ENCODE results near the gene NFIC. TPM values are rescaled to one million over a fixed set of nuclear protein-coding genes. Genes with fewer than 3 reads are reported as not detected.

The NFIC gene
- total RNA-seq, 1 experiment from 2014 or later = 5.8 TPM

DNA sequence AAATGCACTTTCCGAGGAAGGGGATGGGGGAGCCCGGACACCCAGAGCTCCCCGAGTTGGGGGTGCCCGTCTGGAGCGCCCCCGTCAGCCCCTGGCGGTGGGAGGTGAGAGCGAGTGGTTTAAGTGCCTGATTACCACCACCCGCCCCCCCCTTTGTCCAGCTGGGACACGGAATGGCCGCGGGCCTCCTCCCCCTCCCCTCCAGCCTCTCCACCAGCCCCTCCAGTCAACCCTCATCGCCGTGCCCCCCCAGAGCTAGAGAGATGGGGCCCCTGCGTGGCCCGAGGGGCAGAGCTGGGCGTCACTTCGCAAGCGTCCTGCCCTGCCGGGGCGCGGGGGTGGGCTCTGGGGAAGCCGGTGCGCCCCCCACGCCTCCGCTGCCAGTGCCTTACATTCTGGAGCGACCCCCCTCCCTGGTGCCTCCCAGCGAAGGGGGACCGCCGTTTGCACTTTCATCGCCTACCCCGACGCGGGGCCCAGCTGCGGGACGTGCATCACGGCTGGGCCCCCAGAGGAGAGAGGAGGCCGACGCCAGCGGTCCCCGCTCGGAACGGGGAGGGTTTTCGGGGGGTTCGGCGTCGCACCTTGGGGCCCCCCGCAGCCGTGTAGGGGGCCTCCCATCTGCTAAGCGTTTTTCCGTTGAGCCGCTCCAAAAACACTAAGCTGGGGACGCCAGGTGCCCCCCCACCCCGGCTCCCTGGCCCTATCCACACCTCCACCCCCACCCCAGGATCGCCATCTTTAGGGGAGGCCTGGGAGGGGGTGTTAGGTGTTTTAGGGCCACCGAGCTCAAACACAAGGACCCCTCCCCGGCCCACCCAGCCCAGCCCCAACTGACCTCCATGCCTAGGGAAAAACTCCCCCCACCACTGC lies 97.6 kb downstream of the NFIC start:
- in situ Hi-C loops (cut with HindIII; ENCODE audit: low pct_unique_long_range_greater_than_20kb, low sequenced_read_pairs) = no loop called here

DNA sequence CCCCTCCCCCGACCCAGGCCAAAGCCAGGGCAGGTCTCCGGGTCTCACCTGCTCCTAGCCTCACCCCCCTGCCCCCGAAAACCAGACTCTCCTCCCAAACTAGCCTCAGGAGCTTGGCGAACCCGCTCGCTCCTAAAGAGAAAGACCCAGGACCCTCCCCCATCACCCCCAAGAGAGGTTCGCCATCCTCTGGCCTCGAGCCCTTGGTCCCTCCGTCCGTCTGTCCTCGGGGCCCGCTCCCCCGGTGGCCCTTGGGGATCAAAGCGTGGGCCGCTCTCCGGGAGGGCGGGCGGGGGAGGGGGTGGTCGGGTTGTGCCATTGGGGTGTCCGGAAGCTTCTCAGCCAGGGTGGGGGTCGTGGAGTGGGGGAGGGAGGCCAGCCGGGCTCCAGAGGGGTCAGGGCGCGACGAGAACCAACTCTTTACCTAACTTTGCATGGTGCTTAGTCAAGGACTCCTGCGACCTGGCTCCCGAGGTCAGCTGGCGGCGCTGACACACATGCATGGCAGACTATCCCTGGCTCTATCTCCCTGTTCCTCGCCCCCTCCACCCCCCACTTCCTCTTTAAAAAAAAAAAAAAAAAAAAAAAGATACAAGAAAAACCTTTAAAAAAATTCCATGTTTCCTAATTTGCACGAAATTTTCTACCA lies 98.3 kb downstream of the NFIC start:
- in situ Hi-C loops (cut with HindIII; ENCODE audit: low pct_unique_long_range_greater_than_20kb, low sequenced_read_pairs) = no loop called here
- DNase-seq (ENCODE audit: low read depth, low spot score) = no peak

More for the DNA sequence above, 97.6 kb downstream of the NFIC start:
- no peak for DNase-seq (ENCODE audit: low read depth, low spot score)

DNA sequence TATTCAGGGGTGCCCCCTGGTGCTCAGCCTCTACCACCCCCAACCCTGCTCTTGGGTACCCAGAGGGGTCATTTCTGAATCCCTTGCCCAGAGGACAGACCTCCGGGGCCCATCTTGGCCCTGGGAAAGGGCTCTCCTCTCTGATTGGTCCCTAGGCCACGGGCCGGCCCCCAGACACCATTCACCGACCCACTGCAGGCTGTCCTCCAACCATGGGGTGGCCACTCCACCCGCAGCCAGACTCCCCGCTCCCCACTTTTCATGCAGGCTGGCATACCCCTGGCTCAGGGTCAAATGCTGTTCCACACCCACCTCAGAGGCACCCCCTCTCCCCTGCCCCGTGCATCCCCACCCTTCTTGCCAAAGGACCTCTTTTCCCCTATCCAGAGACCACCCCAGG lies 99.2 kb downstream of the NFIC start:
- in situ Hi-C loops (cut with HindIII; ENCODE audit: low pct_unique_long_range_greater_than_20kb, low sequenced_read_pairs) = no loop called here
- DNase-seq (ENCODE audit: low read depth, low spot score) = no peak

DNA sequence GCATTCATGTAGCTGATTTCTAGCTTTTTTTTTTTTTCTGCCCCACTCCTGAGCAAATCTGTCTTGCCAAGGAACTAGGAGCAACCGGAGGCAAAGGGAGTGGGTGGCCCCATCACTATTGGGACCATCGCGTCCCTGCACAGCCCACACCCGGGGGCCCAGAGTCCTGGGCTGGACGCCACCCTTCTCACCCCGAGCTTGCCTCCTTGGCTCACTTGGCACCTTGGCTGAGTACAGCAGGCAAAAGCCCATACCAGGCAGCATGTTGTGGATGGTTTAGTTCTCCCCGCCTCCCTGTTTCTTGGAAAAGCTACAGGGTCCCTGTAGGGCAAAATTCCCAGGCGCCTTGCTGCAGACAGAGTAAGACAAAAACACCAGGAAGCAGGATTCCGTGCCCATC lies 100.3 kb downstream of the NFIC start:
- DNase-seq (ENCODE audit: low read depth, low spot score) = no peak
- in situ Hi-C loops (cut with HindIII; ENCODE audit: low pct_unique_long_range_greater_than_20kb, low sequenced_read_pairs) = no loop called here

DNA sequence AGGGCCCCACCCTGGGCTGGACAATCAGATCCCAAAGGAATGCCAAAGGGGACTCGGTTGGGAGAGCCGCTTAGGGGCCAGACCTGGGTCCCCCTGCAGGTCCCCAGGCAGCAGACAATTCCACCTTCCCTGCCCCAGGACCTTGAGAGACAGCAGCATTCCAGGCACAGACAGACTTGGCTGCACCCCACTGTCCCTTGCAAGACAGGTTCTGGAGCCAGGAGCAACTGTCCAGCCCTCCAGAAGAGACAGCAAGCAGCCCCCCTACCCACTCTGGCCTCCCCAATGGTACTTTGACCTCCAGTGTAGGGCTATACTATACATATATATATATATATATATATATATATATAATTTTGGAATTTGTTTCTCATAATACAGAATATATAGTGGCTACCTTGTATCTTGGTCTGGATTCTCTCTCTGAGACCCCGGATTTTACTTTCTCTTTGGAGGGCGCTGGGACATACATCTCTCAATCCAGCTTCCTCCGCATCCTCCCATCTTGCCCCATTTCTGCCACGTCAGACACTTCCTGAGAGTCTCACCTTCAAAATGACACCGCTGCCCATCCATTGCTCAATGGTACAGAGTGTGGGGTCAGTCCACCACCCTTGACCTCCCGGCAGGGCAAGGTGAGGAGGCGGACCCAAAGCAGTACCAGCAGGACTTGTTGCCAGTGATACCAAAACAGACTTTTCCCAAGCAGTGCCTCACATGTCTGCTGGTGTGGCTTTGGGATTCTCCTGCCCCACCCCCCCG lies 101.2 kb downstream of the NFIC start:
- in situ Hi-C loops (cut with HindIII; ENCODE audit: low pct_unique_long_range_greater_than_20kb, low sequenced_read_pairs) = no loop called here
- no peak for DNase-seq (ENCODE audit: low read depth, low spot score)

DNA sequence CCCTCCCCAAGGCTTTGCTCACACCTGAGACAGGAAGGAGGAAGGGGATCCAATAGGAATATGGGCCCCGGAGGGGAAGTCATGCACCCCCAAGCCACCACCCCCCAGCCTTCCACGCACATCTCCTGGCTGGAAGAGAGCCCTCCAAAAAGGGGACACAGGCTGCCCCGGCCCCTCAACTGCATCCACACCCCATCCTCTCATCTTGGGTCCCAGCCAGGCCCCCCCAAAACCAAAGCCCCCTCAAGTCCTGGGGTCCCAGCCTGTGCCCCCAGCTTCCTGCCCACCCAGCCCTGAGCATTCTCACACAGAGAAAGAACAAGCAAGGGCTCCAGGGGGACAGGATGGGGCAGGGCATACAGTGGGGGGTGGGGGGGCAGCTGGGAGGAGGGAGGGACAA lies 101.8 kb downstream of the NFIC start:
- no peak for DNase-seq (ENCODE audit: low read depth, low spot score)
- in situ Hi-C loops (cut with HindIII; ENCODE audit: low pct_unique_long_range_greater_than_20kb, low sequenced_read_pairs) = no loop called here

DNA sequence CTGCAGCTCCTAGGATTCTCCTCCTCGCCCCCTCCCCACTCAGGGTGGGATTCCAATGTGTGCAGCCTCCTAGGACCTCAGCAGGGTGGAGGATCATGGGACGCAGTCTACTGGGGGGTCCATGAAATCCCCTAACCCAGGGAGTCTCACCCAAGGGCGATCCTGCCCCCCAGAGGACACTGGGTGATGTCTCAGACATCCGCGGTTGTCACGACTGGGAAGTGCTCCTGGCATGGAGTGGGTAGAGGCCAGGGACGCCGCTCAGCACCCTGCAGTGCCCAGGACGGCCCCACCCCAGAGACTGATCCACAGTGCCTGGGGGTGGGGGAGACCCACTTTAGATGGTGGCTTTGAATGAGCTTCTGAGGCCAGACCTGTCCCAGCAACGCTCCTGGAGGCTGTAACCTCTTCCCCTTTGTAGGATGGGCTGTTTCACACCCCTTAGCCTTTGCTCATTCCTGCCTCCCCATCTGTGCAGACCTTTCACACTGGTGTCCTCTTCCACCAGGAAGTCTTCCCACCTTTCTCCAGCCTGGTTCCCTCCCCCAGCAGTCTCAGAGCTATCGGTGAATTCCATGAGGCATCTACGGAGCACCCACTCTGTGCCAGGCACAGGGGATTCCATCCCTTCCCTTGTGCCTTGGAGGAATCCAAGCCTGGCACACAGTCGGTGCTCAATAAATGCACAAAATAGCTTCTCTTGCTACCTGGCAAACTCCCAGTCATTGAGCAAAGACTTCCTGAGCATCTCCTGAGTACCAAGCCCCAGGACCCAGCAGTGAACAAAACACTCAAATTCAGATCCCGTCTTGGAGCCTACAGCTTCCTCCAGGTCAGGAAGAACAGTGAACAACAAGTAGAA lies 103.5 kb downstream of the NFIC start:
- in situ Hi-C loops (cut with HindIII; ENCODE audit: low pct_unique_long_range_greater_than_20kb, low sequenced_read_pairs) = no loop called here

DNA sequence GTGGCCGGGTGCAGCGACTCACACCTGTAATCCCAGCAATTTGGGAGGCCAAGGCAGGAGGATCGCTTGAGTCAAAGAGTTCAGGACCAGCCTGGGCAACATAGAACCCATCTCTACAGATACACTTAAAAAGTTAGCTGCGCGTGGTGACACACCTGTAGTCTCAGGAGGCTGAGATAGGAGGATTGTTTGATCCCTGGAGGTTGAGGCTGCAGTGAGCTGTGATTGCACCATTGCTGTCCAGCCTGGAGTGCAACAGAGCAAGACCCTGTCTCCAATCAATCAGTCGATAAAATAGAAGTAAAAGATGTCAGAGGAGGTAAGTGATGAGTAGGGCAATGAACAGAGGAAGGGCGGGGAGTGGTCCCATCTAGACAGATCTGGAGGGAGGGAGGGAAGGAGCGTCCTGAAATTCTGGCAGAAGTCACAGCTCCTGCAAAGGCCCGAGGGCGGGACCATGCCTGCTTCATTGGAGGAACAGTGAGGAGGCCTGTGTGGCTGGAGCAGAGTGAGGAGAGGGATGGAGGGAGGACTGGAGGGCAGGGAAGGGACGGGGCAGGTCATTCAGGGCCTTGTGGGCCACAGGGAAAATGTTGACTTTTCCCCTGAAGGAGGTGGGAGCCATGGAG lies 104.2 kb downstream of the NFIC start:
- no peak for DNase-seq (ENCODE audit: low read depth, low spot score)
- in situ Hi-C loops (cut with HindIII; ENCODE audit: low pct_unique_long_range_greater_than_20kb, low sequenced_read_pairs) = no loop called here

More for the DNA sequence above, 103.5 kb downstream of the NFIC start:
- no peak for DNase-seq (ENCODE audit: low read depth, low spot score)

DNA sequence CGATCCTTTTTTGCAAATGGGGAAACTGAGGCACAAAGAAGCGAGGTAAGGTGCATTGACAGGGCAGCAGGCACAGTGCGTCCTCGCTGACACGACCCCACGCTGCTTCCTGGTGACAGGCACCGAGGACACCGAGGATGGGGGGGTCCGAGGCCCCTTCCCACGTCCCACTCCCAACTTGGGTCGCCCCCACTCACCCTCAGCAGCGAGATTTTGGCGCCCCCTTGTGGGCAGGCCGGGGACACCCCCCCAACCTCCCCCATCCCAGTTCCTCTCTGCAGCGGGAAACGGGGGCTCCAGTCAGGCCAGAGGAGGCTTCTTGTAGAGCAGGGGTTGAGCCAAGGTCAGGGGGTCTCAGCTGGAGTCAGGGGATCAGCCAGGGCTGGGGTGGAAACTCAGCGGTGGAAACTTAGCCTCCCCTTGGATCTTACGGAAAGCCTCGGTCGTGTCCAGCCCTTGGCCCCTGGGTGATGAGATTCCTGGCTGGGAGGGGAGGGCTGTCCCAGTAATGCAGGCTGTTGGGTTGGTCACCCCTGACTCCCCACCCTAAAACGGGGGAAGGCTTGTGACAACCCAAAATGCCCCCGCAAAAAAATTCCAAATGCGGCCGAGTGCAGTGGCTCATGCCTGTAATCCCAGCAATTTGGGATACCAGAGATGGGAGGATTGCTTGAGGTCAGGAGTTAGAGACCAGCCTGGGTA lies 105.7 kb downstream of the NFIC start:
- peak; percentile 37 for DNase-seq (ENCODE audit: low read depth, low spot score)
- in situ Hi-C loops (cut with HindIII; ENCODE audit: low pct_unique_long_range_greater_than_20kb, low sequenced_read_pairs) = no loop called here

DNA sequence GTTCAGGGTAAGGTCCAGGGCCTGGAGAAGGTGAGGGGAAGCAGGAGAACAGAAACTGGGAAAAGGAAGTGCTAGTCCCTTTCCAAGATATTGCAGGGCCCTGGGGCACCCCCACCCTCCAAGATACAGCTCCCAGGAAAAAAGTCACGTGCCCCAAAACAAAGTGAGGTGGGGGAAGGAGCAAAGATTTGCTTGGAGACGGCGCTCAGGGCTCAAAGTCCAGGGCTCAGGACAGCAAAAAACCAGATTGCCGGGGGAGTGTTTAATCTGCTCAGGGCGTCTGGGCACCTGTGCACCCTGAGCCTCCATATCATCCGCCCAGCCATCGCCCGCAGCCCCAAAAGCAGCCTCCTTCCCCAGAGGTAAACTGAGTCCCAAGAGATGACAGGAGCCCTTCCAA lies 107.6 kb downstream of the NFIC start:
- in situ Hi-C loops (cut with HindIII; ENCODE audit: low pct_unique_long_range_greater_than_20kb, low sequenced_read_pairs) = no loop called here
- DNase-seq (ENCODE audit: low read depth, low spot score) = no peak

DNA sequence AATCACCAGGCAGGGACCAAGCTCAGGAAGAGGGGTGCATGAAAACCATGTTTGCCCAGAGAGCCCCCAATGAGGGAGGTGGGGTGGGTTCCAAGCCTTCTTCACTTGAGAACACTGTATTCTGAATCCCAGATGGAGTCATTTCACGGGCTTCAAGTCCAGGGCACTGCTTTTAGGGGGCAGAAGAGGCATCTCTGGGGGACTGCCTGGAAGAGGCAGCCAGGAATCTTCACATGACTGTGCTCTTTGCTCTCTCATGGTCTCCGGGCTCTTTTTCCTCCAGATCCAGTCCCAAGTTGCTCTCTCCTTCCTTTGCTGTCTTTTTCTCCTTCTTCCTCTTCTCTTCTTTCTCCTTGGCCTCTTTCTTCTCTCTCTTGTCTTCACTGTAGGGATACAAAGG lies 108.2 kb downstream of the NFIC start:
- DNase-seq (ENCODE audit: low read depth, low spot score) = no peak
- in situ Hi-C loops (cut with HindIII; ENCODE audit: low pct_unique_long_range_greater_than_20kb, low sequenced_read_pairs) = no loop called here

DNA sequence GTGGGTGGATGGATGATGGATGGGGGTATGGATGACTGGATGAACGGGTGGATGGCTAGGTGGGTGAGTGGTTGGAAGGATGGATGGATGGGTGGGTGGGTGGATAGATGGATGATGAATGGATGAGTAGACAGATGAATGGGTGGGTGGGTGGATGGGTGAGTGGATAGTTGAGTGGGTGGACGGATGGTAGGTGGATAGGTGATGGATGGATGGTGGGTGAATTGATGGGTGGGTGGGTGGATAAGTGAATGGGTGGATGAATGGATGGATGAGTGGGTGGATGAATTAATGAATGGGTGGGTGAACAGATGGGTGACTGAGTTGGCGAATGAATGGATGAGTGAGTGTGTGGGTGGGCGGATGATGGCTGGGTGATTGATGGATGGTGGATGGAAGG lies 109.1 kb downstream of the NFIC start:
- no peak for DNase-seq (ENCODE audit: low read depth, low spot score)
- in situ Hi-C loops (cut with HindIII; ENCODE audit: low pct_unique_long_range_greater_than_20kb, low sequenced_read_pairs) = no loop called here

DNA sequence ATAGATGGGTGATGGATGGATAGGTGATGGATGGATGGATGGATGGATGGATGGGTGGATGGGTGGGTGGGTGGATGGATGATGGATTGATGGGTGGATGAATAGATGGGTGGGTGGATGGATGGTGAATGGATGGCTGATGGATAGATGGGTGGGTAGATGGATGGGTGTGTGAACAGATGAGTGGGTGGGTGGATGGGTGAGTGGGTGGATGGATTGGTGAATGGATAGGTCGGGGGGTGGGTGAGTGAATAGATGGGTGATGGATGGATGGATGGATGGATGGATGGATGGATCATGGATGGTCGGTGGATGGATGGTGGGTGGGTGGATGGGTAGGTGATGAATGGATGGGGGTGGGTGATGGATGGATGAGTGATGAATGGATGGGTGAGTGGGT lies 110.4 kb downstream of the NFIC start:
- no peak for DNase-seq (ENCODE audit: low read depth, low spot score)
- in situ Hi-C loops (cut with HindIII; ENCODE audit: low pct_unique_long_range_greater_than_20kb, low sequenced_read_pairs) = no loop called here

DNA sequence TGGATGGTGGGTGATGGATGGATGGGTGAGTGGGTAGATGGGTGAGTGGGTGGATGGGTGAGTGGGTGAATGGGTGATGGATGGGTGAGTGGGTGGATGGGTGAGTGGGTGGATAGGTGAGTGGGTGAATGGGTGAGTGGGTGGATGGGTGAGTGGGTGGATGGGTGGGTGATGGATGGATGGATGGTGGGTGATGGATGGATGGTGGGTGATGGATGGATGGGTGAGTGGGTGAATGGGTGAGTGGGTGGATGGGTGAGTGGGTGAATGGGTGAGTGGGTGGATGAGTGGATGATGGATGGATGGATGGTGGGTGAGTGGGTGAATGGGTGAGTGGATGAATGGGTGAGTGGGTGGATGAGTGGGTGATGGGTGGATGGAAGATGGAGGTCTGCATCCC lies 111.1 kb downstream of the NFIC start:
- DNase-seq (ENCODE audit: low read depth, low spot score) = no peak
- in situ Hi-C loops (cut with HindIII; ENCODE audit: low pct_unique_long_range_greater_than_20kb, low sequenced_read_pairs) = no loop called here

DNA sequence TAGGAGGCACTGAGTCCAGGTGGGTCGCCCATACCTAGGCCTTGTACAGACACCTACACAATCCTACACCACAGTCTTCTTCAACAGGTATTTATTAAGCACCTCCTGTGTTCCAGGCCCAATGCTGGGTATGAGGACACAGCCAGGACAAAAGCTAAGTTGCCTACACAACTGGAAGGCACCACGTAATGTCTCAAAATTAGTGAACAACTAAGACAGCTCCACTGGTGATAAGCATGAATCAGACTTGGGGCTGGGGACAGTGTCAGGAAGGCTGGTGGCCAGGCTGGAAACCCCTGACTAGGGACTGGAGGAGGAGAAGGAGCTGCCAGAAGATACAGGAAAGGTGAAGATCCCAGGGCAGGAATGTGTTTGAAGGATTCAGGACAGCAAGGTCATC lies 111.6 kb downstream of the NFIC start:
- in situ Hi-C loops (cut with HindIII; ENCODE audit: low pct_unique_long_range_greater_than_20kb, low sequenced_read_pairs) = no loop called here
- DNase-seq (ENCODE audit: low read depth, low spot score) = no peak

DNA sequence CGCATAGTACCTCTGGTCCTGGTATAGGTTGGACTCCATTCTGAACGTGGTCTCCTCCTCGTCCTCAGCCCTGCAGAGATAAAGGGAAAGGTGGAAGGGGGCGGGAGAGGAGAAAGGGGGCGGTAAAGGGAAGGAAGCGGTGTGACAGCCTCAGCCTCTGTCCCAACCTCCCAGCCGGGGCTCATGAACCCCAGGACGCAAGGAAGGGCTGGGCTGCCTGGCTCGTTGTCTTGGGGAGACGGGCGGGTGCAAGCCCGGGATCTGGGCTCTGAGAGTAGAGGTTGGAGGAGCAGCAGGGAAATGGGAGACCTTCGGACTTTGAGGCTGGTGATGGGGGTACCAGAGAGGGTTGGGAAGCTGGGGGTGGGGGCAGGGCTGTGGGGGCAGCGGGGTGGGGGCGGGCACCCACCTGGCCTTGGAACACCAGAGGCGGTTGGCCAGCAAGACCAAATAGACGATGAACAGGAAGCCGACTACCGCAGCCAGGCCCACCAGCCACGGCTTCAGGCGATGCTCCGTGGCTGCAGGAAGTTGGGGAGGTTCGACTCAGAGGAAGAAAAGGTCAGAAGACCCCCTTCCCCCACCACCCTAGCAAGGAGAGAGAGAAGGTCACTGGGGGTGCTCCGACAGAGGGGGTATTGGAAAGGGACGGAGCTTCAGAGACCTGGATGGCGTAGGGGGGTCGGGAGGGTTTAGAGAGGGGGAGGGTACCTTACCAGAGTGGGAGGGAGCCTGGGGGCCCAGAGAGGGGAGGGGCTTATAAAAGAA lies 112.2 kb downstream of the NFIC start:
- in situ Hi-C loops (cut with HindIII; ENCODE audit: low pct_unique_long_range_greater_than_20kb, low sequenced_read_pairs) = no loop called here
- no peak for DNase-seq (ENCODE audit: low read depth, low spot score)

Data from SK-MEL-5 (cell line).